Cardiac fibroblast (primary cell): Measurements from ENCODE around the gene ARHGAP26.

Experiments
- DNase-seq, 2 donors: peaks; one replicate each; pipeline versions ENCODE4 v3.0.0 to v3.0.0-alpha.2; 2010; ENCODE audit warnings: low read depth in 2 of 2
- H3K4me3 ChIP-seq, 2 donors: replicated peaks in 1 of 2; 1 replicate in 1 of 2; 2 replicates in 1 of 2; pipeline ENCODE4 v1.5.1; 2011; ENCODE audit warnings: low read depth in 2 of 2, low read length in 2 of 2, mild to moderate bottlenecking in 2 of 2, moderate library complexity in 1 of 2
- CTCF ChIP-seq: IDR thresholded peaks from one replicate; pipeline ENCODE4 v1.5.1; 2011; ENCODE audit warnings: low read depth, mild to moderate bottlenecking, low read length, inconsistent platforms

The ARHGAP26 gene

GRCh38 chr5:142795251-142795650 is 25.1 kb downstream of the ARHGAP26 start:
- no peak overlapping the region for H3K4me3 ChIP-seq
- no peak for DNase-seq
- no peak for TF ChIP-seq CTCF

- no peak overlapping the region for H3K4me3 ChIP-seq
- no peak for TF ChIP-seq CTCF
- DNase-seq = no peak
These were observed 26.4 kb downstream of the ARHGAP26 start for GRCh38 chr5:142796492-142797109.

GRCh38 chr5:142797420-142797819 is 27.2 kb downstream of the ARHGAP26 start:
- no peak for DNase-seq
- TF ChIP-seq CTCF = no peak
- H3K4me3 ChIP-seq = no peak overlapping the region

GRCh38 chr5:142798099-142798770 is 28.1 kb downstream of the ARHGAP26 start:
- DNase-seq = no peak
- H3K4me3 ChIP-seq = no peak overlapping the region
- TF ChIP-seq CTCF = no peak

GRCh38 chr5:142800776-142801494 is 30.8 kb downstream of the ARHGAP26 start:
- no peak overlapping the region for H3K4me3 ChIP-seq
- DNase-seq = no peak
- TF ChIP-seq CTCF = no peak

GRCh38 chr5:142801495-142801871 is 31.3 kb downstream of the ARHGAP26 start:
- no peak for TF ChIP-seq CTCF
- H3K4me3 ChIP-seq = no peak overlapping the region
- no peak for DNase-seq
